Keratinocyte (primary cell): ENCODE results near the gene INHBB. TPM values are rescaled to one million over a fixed set of nuclear protein-coding genes. Genes with fewer than 3 reads are reported as not detected.
A peak's percentile ranks its signal among the peaks of the same experiment; 100 is the strongest.

Experiments used
- DNase-seq: peaks from one replicate; pipeline ENCODE4 v3.0.0-alpha.2; 2011; ENCODE audit warnings: low read depth, missing footprints, low spot score
- FAIRE-seq: peaks from 2 replicates; lab custom pipeline; 2011; peaks lifted over from hg19 to GRCh38; lab: Jason Lieb, UNC
- H2AFZ ChIP-seq: 2 replicates; pipeline ENCODE4 v1.6.0; 2012; ENCODE audit warnings: low read length, control low read depth, inconsistent platforms; ENCODE audit not compliant: control insufficient read depth
- H3K27ac ChIP-seq: 2 replicates; pipeline ENCODE4 v1.5.1; 2011; ENCODE audit warnings: low read length; ENCODE audit not compliant: control insufficient read depth, insufficient read depth
- H3K27me3 ChIP-seq: 3 replicates; pipeline ENCODE4 v1.6.0; 2011; ENCODE audit warnings: low read length; ENCODE audit not compliant: control insufficient read depth, insufficient read depth; ENCODE audit errors: extremely low read depth
- H3K36me3 ChIP-seq, 2 experiments: 2 replicates in 1 of 2; 3 replicates in 1 of 2; pipeline ENCODE4 v1.5.1; 2011; ENCODE audit warnings: low read length in 2 of 2, mild to moderate bottlenecking in 1 of 2; ENCODE audit not compliant: control insufficient read depth in 2 of 2, insufficient read depth in 2 of 2; ENCODE audit errors: extremely low read depth in 1 of 2
- H3K4me1 ChIP-seq: 3 replicates; pipeline ENCODE4 v1.5.1; 2011; ENCODE audit warnings: low read length; ENCODE audit not compliant: control insufficient read depth, insufficient read depth; ENCODE audit errors: extremely low read depth
- H3K4me2 ChIP-seq: 3 replicates; pipeline ENCODE4 v1.6.0; 2011; ENCODE audit warnings: low read depth, low read length; ENCODE audit not compliant: control insufficient read depth, insufficient read depth; ENCODE audit errors: extremely low read depth
- H3K4me3 ChIP-seq, 3 experiments: fragments of 200-600 bp in 1 of 3; sonication (generic) in 1 of 3; 2 replicates in 2 of 3; 3 replicates in 1 of 3; pipeline ENCODE4 v1.5.1; 2011 to 2016; ENCODE audit warnings: low read length in 3 of 3, mild to moderate bottlenecking in 3 of 3, control low read depth in 2 of 3, inconsistent platforms in 1 of 3, low read depth in 1 of 3, mixed read lengths in 1 of 3, mixed run types in 1 of 3, moderate library complexity in 1 of 3; ENCODE audit not compliant: control insufficient read depth in 2 of 3, insufficient read depth in 2 of 3; ENCODE audit errors: extremely low read depth in 1 of 3
- H3K79me2 ChIP-seq: 2 replicates; pipeline ENCODE4 v1.6.0; 2012; ENCODE audit warnings: low read length; ENCODE audit not compliant: control insufficient read depth, insufficient read depth
- H3K9ac ChIP-seq: 3 replicates; pipeline ENCODE4 v1.6.0; 2011; ENCODE audit warnings: low read length; ENCODE audit not compliant: control insufficient read depth, insufficient read depth; ENCODE audit errors: extremely low read depth
- H3K9me1 ChIP-seq: 3 replicates; pipeline ENCODE4 v1.6.0; 2011; ENCODE audit warnings: low read length; ENCODE audit not compliant: control insufficient read depth, insufficient read depth; ENCODE audit errors: extremely low read depth
- H3K9me3 ChIP-seq: 2 replicates; pipeline ENCODE4 v1.5.1; 2012; ENCODE audit warnings: low read depth, low read length; ENCODE audit not compliant: control insufficient read depth
- H4K20me1 ChIP-seq: 3 replicates; pipeline ENCODE4 v1.6.0; 2011; ENCODE audit warnings: low read length; ENCODE audit not compliant: control insufficient read depth, insufficient read depth; ENCODE audit errors: extremely low read depth
- EZH2 ChIP-seq: IDR thresholded peaks from one replicate; pipeline ENCODE4 v1.6.1; 2012; ENCODE audit warnings: inconsistent platforms, mild to moderate bottlenecking, low read length, moderate library complexity
- dilution Hi-C: fragments of 300-500 bp; cut with MboI; formaldehyde crosslinking; loops from one replicate; pipeline ENCODE4 v1.7.0; 2020; ENCODE audit warnings: low sequenced_read_pairs; ENCODE audit not compliant: extremely low pct_ligation_motif_present
- polyA plus RNA-seq, 5 experiments: library from polyadenylated mRNA; depleted of rRNA in 3 of 5; stranded (reverse) in 3 of 5; stranded (forward) in 1 of 5; unstranded in 1 of 5; fragments of >200 nt; gene quantifications; 1 replicate in 1 of 5; 2 replicates in 3 of 5; 3 replicates in 1 of 5; pipeline versions ENCODE4 v1.2.1 to v1.2.3, GENCODE V29; 2011 to 2012; ENCODE audit warnings: missing spikeins in 2 of 5, low read depth in 1 of 5, low replicate concordance in 1 of 5
- TF ChIP-seq, protein P1 (sequence below), 3 experiments: IDR thresholded peaks in 1 of 3; conservative IDR thresholded peaks in 1 of 3; optimal IDR thresholded peaks in 1 of 3; 2 replicates in 2 of 3; 3 replicates in 1 of 3; pipeline versions ENCODE3 to v1.5.1; 2011; ENCODE audit warnings: low read length in 3 of 3, mild to moderate bottlenecking in 3 of 3, moderate library complexity in 2 of 3, control low read depth in 1 of 3, inconsistent platforms in 1 of 3; ENCODE audit not compliant: insufficient read depth in 2 of 3; ENCODE audit errors: extremely low read depth in 1 of 3

INHBB gene
- polyA plus RNA-seq, 1 donor (not counting 4 experiments of a cell fraction or from before 2014, with no cell fraction given): not detected

DNA sequence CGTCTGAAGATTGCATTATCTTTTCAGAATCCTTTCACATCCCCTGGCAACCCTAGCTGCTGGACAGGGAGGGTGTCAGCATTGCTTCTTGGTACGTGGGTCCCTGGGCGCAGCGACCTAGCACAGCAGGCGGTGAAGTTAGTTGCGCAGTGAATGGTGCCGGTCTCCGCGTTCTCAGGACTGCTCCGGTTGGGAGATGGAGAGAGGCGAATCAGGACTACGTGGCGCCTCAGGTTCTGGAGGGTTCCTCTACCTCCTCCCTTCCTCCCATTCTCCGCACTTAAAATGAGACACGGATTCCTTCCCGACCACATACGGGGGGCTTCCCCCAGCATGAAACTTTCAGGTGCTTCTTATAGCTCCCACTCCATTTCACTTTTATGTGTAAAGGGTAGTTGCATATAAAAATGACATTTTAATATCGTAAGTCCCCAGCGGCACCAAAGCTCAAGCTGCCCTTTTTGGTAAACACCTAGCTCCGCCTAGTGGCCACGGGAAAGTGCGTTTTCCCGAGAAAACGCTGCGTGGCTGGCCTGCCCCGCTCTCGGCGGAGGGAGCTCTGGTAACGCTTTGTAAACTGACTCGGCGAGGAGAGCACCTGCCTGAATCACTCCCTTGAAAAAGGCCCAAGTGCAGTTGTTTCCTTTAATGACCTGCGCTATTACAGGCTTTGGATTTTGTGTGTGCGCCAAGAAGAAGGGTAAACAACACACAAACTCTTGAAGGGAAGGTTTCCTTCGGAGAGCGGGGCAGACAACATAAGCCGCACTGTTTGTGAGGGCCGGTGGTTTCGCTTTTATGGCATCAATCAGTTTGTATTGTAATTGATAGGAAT is 32.9 kb upstream of the INHBB start:
- peak overlapping the region; percentile 11 to 84 (median 56) for H3K4me3 ChIP-seq
- dilution Hi-C loops: no loop called here
- H3K4me1 ChIP-seq: peaks cover 6% of the 10 kb centered on the region
- no peaks in the 10 kb centered on the region for H3K9me1 ChIP-seq
- H3K27ac ChIP-seq: no peak overlapping the region
- H3K36me3 ChIP-seq: no peaks in the 10 kb centered on the region
- H3K79me2 ChIP-seq: no peaks in the 10 kb centered on the region
- H3K9ac ChIP-seq: peak overlapping the region; percentile 69
- H3K9me3 ChIP-seq: no peaks in the 10 kb centered on the region
- DNase-seq (no peak), FAIRE-seq (peak; percentile 74)
- no peaks in the 10 kb centered on the region for H3K27me3 ChIP-seq
- TF ChIP-seq, protein P1, sequence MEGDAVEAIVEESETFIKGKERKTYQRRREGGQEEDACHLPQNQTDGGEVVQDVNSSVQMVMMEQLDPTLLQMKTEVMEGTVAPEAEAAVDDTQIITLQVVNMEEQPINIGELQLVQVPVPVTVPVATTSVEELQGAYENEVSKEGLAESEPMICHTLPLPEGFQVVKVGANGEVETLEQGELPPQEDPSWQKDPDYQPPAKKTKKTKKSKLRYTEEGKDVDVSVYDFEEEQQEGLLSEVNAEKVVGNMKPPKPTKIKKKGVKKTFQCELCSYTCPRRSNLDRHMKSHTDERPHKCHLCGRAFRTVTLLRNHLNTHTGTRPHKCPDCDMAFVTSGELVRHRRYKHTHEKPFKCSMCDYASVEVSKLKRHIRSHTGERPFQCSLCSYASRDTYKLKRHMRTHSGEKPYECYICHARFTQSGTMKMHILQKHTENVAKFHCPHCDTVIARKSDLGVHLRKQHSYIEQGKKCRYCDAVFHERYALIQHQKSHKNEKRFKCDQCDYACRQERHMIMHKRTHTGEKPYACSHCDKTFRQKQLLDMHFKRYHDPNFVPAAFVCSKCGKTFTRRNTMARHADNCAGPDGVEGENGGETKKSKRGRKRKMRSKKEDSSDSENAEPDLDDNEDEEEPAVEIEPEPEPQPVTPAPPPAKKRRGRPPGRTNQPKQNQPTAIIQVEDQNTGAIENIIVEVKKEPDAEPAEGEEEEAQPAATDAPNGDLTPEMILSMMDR (optimal IDR thresholded peaks at IDR 0.05 in 1 of 3, IDR thresholded peaks at IDR 0.05 in 1 of 3, conservative IDR thresholded peaks at IDR 0.05 in 1 of 3; ENCODE audit: extremely low read depth in 1 of 3, insufficient read depth in 2 of 3, low read length in 3 of 3): peak; percentile 87 to 97 (median 97)
- TF ChIP-seq EZH2: no peak
- peak overlapping the region; percentile 80 for H2AFZ ChIP-seq
- H3K4me2 ChIP-seq: peak overlapping the region; percentile 93
- no peaks in the 10 kb centered on the region for H4K20me1 ChIP-seq

DNA sequence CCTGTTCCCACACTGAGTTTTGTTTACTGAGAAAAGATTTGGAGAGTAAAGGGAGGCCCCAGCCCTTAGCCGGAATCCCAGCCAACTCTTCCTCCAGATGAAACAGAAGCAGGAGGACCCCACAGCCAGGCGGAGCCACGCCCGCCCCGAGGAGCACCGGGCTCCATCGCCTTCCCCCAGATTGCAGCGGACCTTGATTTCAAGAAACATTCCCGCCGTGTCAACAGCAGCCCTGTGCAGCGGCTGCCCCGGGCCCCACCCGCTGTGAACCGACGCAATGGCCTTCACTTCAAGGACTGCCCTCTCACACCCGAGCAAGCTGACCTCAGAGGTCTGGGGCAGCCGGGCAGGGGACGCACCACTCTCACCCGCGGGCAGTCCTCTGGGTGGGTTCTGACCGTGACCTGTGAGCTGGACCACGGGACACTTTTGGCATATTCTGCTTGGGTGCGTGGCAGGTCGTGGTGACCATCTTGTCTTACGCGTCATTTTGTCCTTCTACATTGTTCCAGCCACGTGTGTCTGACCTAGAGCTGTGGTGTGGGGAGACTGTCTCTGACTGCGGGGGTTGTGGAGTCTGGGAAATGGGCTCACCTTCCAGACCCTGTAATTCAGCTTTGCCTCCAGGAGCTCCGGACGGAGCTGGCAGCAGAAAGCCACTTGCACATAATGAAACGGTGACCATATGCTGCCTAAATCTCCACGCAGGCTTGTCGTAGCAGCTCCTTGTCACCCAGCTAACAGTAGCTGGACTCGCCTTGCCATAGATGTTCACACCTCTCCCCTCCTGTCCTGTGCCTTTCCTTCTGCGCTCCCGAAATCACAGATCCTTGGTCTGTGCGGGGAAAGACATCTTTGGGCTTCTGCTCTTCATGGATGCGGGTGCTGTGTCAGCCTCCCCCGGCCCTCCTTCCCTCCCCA is 32.0 kb upstream of the INHBB start:
- dilution Hi-C loops: no loop called here
- Histone ChIP-seq H4K20me1 (no peaks in the 10 kb centered on the region), H3K9me3 (no peaks in the 10 kb centered on the region), H3K9me1 (no peaks in the 10 kb centered on the region), H3K79me2 (no peaks in the 10 kb centered on the region), H2AFZ (peak overlapping the region; percentile 80), H3K27me3 (no peaks in the 10 kb centered on the region), H3K4me1 (peaks cover 8% of the 10 kb centered on the region), H3K36me3 (no peaks in the 10 kb centered on the region), H3K4me2 (peak overlapping the region; percentile 93), H3K9ac (peak overlapping the region; percentile 69), H3K4me3 (peak overlapping the region; percentile 11 to 84 (median 56)), H3K27ac (no peak overlapping the region)
- no peak for TF ChIP-seq EZH2
- TF ChIP-seq, protein P1 (optimal IDR thresholded peaks at IDR 0.05 in 1 of 3, IDR thresholded peaks at IDR 0.05 in 1 of 3, conservative IDR thresholded peaks at IDR 0.05 in 1 of 3; ENCODE audit: extremely low read depth in 1 of 3, insufficient read depth in 2 of 3, low read length in 3 of 3): no peak
- FAIRE-seq (no peak), DNase-seq (no peak)
